ENCODE results near the gene CLEC18A.
"Not testable (repeated sequence)": the region's sequence is repeated elsewhere in the genome, so short reads cannot be mapped to it uniquely, and the experiment has no call there.

GRCh38 chr16:69968125-69968524, 17.0 kb downstream of the CLEC18A start:
- not testable (repeated sequence) for TF ChIP-seq CTCF (conservative IDR thresholded peaks at IDR 0.05; ENCODE audit: low read depth in 2 of 2); NANOG (IDR thresholded peaks at IDR 0.05; ENCODE audit: borderline replicate concordance); CREB1 (CRISPR knock-in tag; IDR thresholded peaks at IDR 0.05; ENCODE audit: low read depth); REST (IDR thresholded peaks at IDR 0.05; ENCODE audit: unreplicated experiment); POLR2AphosphoS5 (IDR thresholded peaks at IDR 0.05; ENCODE audit: low read depth); EZH2 (IDR thresholded peaks at IDR 0.05; ENCODE audit: low read depth, unreplicated experiment); ETS1 (IDR thresholded peaks at IDR 0.05); EZH2phosphoT487 (IDR thresholded peaks at IDR 0.05; ENCODE audit: unreplicated experiment); STAT1 (IDR thresholded peaks at IDR 0.05; ENCODE audit: unreplicated experiment); JUNB (IDR thresholded peaks at IDR 0.05; ENCODE audit: unreplicated experiment); ZNF331 (CRISPR knock-in tag; IDR thresholded peaks at IDR 0.05; ENCODE audit: low read depth); ZNF114 (CRISPR knock-in tag; IDR thresholded peaks at IDR 0.05)
